CD8-positive, alpha-beta memory T cell (primary cell): ENCODE measurements around the gene HECW1. TPM values are rescaled to one million over a fixed set of nuclear protein-coding genes. Genes with fewer than 3 reads are reported as not detected.

ENCODE experiments used
- CTCF ChIA-PET: fragments of 350-600 bp; sonication (Branson Sonifier 250); formaldehyde crosslinking; loops from one replicate; lab custom pipeline; 2021; ENCODE audit warnings: antibody characterized with exemption; lab: Charles Lee
- POLR2A ChIA-PET: fragments of 350-600 bp; sonication (Branson Sonifier 250); formaldehyde crosslinking; loops from one replicate; lab custom pipeline; 2021; ENCODE audit warnings: antibody characterized with exemption; lab: Charles Lee
- DNase-seq, 5 donors: peaks; one replicate each; pipeline versions ENCODE4 v3.0.0 to v3.0.0-alpha.2; 2020 to 2022; ENCODE audit warnings: mixed read lengths in 1 of 5
- H3K27ac ChIP-seq: one replicate; pipeline ENCODE4 v1.7.0; 2013; ENCODE audit warnings: low read depth, mild to moderate bottlenecking, low read length, moderate library complexity
- H3K27me3 ChIP-seq: 2 replicates; pipeline ENCODE4 v1.7.0; 2013; ENCODE audit warnings: low read length, mild to moderate bottlenecking; ENCODE audit not compliant: insufficient read depth, poor library complexity, severe bottlenecking
- H3K36me3 ChIP-seq: 2 replicates; pipeline ENCODE4 v1.7.0; 2013; ENCODE audit warnings: mild to moderate bottlenecking, low read length, moderate library complexity; ENCODE audit not compliant: insufficient read depth
- H3K4me1 ChIP-seq: 2 replicates; pipeline ENCODE4 v1.7.0; 2013; ENCODE audit warnings: mild to moderate bottlenecking, low read length, moderate library complexity; ENCODE audit not compliant: insufficient read depth
- H3K4me3 ChIP-seq: 2 replicates; pipeline ENCODE4 v1.7.0; 2013; ENCODE audit warnings: mild to moderate bottlenecking, low read length
- H3K9me3 ChIP-seq: 2 replicates; pipeline ENCODE4 v1.7.0; 2013; ENCODE audit warnings: mild to moderate bottlenecking, low read length
- H3K27ac Mint-ChIP-seq, 8 donors: one replicate each; pipeline ENCODE4 v1.8.0; 2020 to 2021; ENCODE audit warnings: mixed read lengths in 8 of 8, mild to moderate bottlenecking in 6 of 8, inconsistent platforms in 3 of 8, moderate library complexity in 3 of 8
- H3K27me3 Mint-ChIP-seq, 2 donors: one replicate each; pipeline ENCODE4 v1.8.0; 2020 to 2021; ENCODE audit warnings: mixed read lengths in 2 of 2, mild to moderate bottlenecking in 1 of 2, moderate library complexity in 1 of 2
- H3K36me3 Mint-ChIP-seq, 3 donors: one replicate each; pipeline ENCODE4 v1.8.0; 2020 to 2021; ENCODE audit warnings: mixed read lengths in 3 of 3, inconsistent platforms in 1 of 3, mild to moderate bottlenecking in 1 of 3
- H3K4me1 Mint-ChIP-seq, 3 donors: one replicate each; pipeline ENCODE4 v1.8.0; 2020 to 2021; ENCODE audit warnings: mixed read lengths in 3 of 3, inconsistent platforms in 1 of 3, mild to moderate bottlenecking in 1 of 3
- H3K4me3 Mint-ChIP-seq, 7 donors: one replicate each; pipeline ENCODE4 v1.8.0; 2020 to 2021; ENCODE audit warnings: mixed read lengths in 7 of 7, mild to moderate bottlenecking in 6 of 7, moderate library complexity in 4 of 7, inconsistent platforms in 2 of 7
- H3K9me3 Mint-ChIP-seq, 5 donors: one replicate each; pipeline ENCODE4 v1.8.0; 2020 to 2022; ENCODE audit warnings: mixed read lengths in 5 of 5, mild to moderate bottlenecking in 3 of 5, moderate library complexity in 2 of 5, inconsistent platforms in 1 of 5
- polyA plus RNA-seq: library from polyadenylated mRNA; unstranded; fragments of 300-500 nt; fragmentation: Illumina TruSeq; gene quantifications from one replicate; pipeline ENCODE4 v1.2.3, GENCODE V29; 2021
- total RNA-seq, 2 experiments: library from RNA; stranded (reverse); gene quantifications; one replicate each; pipeline ENCODE4 v1.2.3, GENCODE V29; 2021

Gene HECW1
- total and polyA plus RNA-seq, 3 experiments from 2014 or later, result not detected

DNA sequence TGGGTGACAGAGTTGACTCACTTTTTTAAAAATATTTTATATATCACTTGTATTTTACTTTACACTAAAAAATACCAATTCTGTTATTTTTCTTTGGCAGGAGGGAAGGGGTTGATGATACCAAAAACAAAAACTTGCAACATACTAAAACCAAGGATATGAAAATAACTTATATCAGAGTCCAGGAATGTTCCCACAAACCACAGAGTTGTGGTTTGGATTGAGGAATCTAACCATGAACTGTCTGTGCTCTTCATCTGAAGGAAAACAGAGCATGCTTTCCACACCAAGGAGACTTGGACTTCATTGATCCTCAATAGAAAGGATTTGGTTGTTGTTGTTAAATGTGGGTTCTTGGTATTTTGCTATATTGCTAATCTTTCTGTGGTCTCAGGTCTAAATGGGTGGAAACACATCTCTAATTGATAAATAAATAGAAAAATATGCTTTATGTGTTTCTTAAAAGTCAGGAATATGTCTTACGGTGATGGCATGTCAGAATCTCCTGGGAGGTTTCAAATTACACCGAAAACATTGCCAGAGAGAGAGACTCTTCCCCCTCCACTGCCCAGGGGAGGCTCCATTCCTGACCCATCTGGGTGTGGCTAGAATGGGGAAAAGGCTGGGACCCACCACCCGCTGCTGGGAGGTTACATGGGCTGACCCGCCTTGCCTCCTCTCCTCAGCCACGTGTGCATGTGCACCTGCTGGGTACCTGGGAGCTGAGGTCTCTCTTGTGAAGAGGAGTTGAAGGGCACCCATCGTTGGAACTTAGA lies 423.6 kb downstream of the HECW1 start:
- Mint-ChIP-seq H3K27ac (no peak overlapping the region), H3K27me3 (peaks cover 0 to 6% of the 10 kb centered on the region in 2 donors), H3K36me3 (no peaks in the 10 kb centered on the region), H3K4me3 (no peak overlapping the region), H3K4me1 (no peaks in the 10 kb centered on the region), H3K9me3 (no peaks in the 10 kb centered on the region)
- H3K4me1 ChIP-seq, result no peaks in the 10 kb centered on the region
- DNase-seq, result no peak
- H3K27ac ChIP-seq, result no peak overlapping the region
- no peaks in the 10 kb centered on the region for H3K9me3 ChIP-seq
- ChIA-PET POLR2A (no interaction called here), CTCF (no interaction called here)
- no peaks in the 10 kb centered on the region for H3K27me3 ChIP-seq
- H3K4me3 ChIP-seq, result no peak overlapping the region
- H3K36me3 ChIP-seq, result no peaks in the 10 kb centered on the region

- H3K9me3 ChIP-seq, result no peaks in the 10 kb centered on the region
- H3K27ac ChIP-seq, result no peak overlapping the region
- Mint-ChIP-seq H3K4me3 (no peak overlapping the region), H3K4me1 (no peaks in the 10 kb centered on the region), H3K27me3 (peaks cover 0 to 6% of the 10 kb centered on the region in 2 donors), H3K36me3 (no peaks in the 10 kb centered on the region), H3K9me3 (no peaks in the 10 kb centered on the region), H3K27ac (no peak overlapping the region)
- ChIA-PET CTCF (interaction anchor here (1.2 kb wide), 1 partner anchor 46 kb away, joined by 3 read pairs; no protein-coding TSS in a partner anchor), POLR2A (no interaction called here)
- H3K4me1 ChIP-seq, result no peaks in the 10 kb centered on the region
- H3K36me3 ChIP-seq, result no peaks in the 10 kb centered on the region
- no peaks in the 10 kb centered on the region for H3K27me3 ChIP-seq
- no peak overlapping the region for H3K4me3 ChIP-seq
- DNase-seq, result no peak
These were observed 424.3 kb downstream of the HECW1 start for GRCh38 chr7:43536773-43537172.

DNA sequence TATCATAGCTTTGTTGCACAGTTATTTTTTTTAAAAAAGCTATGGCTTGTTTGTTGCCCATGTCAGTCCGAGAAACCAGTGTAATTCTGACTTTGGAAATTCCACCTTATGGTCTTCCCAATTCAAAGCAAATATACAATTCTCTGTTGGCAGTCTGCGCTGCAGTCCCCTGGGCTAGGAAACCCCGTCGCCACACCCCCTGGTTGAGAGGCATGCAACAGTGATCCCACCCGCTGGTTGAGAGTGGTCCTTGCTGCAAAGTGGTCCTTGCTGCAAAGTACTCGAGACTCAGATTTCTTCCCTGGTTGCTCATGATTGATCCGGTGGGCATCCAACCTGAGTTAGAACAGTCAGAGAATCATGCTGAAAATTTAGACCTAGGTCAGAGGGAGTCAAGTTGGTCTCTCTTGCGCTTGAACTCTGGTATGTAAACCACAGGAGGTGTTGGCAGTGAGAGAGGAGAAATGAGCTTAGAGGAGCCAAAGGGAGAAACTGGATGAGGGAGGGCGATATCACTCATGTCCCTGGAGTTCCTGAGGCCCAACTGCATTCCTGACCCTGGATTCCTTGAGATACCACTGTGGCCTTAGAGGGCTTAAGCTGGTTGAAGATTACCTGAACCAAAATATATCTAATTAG lies 425.4 kb downstream of the HECW1 start:
- H3K4me1 ChIP-seq, result no peaks in the 10 kb centered on the region
- no peak overlapping the region for H3K4me3 ChIP-seq
- Mint-ChIP-seq H3K36me3 (no peaks in the 10 kb centered on the region), H3K4me3 (no peak overlapping the region), H3K9me3 (no peaks in the 10 kb centered on the region), H3K27me3 (peaks cover 0 to 11% of the 10 kb centered on the region in 2 donors), H3K4me1 (no peaks in the 10 kb centered on the region), H3K27ac (no peak overlapping the region)
- ChIA-PET POLR2A (no interaction called here), CTCF (interaction anchor here (1.2 kb wide), 1 partner anchor 44 kb away, joined by 3 read pairs; no protein-coding TSS in a partner anchor)
- no peak for DNase-seq
- no peak overlapping the region for H3K27ac ChIP-seq
- H3K36me3 ChIP-seq, result no peaks in the 10 kb centered on the region
- H3K9me3 ChIP-seq, result no peaks in the 10 kb centered on the region
- H3K27me3 ChIP-seq, result no peaks in the 10 kb centered on the region

- ChIA-PET CTCF (no interaction called here), POLR2A (no interaction called here)
- H3K27ac ChIP-seq, result no peak overlapping the region
- no peak for DNase-seq
- H3K27ac Mint-ChIP-seq, result peak overlapping the region in 1 of 8 donors; percentile 38
- H3K4me3 ChIP-seq, result no peak overlapping the region
- no peaks in the 10 kb centered on the region for H3K36me3 Mint-ChIP-seq
- H3K9me3 Mint-ChIP-seq, result no peaks in the 10 kb centered on the region
- H3K4me3 Mint-ChIP-seq, result no peak overlapping the region
- H3K9me3 ChIP-seq, result no peaks in the 10 kb centered on the region
- peaks cover 0 to 11% of the 10 kb centered on the region in 2 donors for H3K27me3 Mint-ChIP-seq
- H3K4me1 Mint-ChIP-seq, result no peaks in the 10 kb centered on the region
- no peaks in the 10 kb centered on the region for H3K4me1 ChIP-seq
- H3K36me3 ChIP-seq, result no peaks in the 10 kb centered on the region
- no peaks in the 10 kb centered on the region for H3K27me3 ChIP-seq
These were observed 425.9 kb downstream of the HECW1 start for GRCh38 chr7:43538404-43538771.

DNA sequence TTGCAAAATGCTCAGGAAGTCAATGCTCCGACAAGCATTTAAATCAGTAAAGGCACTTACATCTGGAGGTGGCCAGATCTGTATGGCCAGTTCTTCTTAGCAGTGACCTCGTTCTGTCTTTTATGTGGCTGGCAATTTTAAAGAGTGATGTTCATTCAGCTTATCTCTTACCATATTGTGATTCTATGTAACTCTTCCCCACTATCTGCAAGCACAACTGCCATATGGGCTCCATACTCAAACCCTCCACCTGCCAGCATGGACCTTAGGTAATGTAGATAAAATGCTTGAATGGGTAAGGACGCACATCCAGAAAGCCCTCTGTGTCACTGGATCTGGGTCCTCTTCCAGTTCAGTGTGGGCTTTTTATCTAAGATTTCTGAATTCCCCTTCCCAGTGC lies 428.0 kb downstream of the HECW1 start:
- no peaks in the 10 kb centered on the region for H3K36me3 Mint-ChIP-seq
- no peak overlapping the region for H3K4me3 Mint-ChIP-seq
- Histone ChIP-seq H3K36me3 (no peaks in the 10 kb centered on the region), H3K4me3 (no peak overlapping the region), H3K4me1 (no peaks in the 10 kb centered on the region), H3K27ac (no peak overlapping the region), H3K27me3 (no peaks in the 10 kb centered on the region), H3K9me3 (no peaks in the 10 kb centered on the region)
- H3K27ac Mint-ChIP-seq, result no peak overlapping the region
- no peaks in the 10 kb centered on the region for H3K9me3 Mint-ChIP-seq
- POLR2A ChIA-PET, result no interaction called here
- H3K4me1 Mint-ChIP-seq, result no peaks in the 10 kb centered on the region
- H3K27me3 Mint-ChIP-seq, result peaks cover 0 to 25% of the 10 kb centered on the region in 2 donors
- CTCF ChIA-PET, result no interaction called here
- no peak for DNase-seq

- H3K4me3 Mint-ChIP-seq, result no peak overlapping the region
- no peak for DNase-seq
- CTCF ChIA-PET, result no interaction called here
These were observed 430.3 kb downstream of the HECW1 start for GRCh38 chr7:43542716-43543115.

GRCh38 chr7:43546231-43546630 lies 433.8 kb downstream of the HECW1 start:
- H3K9me3 Mint-ChIP-seq, result peaks cover 0 to 4% (median 0%) of the 10 kb centered on the region in 5 donors
- no peaks in the 10 kb centered on the region for H3K4me1 Mint-ChIP-seq
- no peaks in the 10 kb centered on the region for H3K36me3 Mint-ChIP-seq
- Histone ChIP-seq H3K27me3 (no peaks in the 10 kb centered on the region), H3K9me3 (no peaks in the 10 kb centered on the region), H3K4me3 (no peak overlapping the region), H3K27ac (no peak overlapping the region), H3K36me3 (no peaks in the 10 kb centered on the region), H3K4me1 (no peaks in the 10 kb centered on the region)
- DNase-seq, result no peak
- peaks cover 9 to 41% of the 10 kb centered on the region in 2 donors for H3K27me3 Mint-ChIP-seq
- ChIA-PET POLR2A (no interaction called here), CTCF (interaction anchor here (0.6 kb wide), 1 partner anchor 27 kb away, joined by 6 read pairs; no protein-coding TSS in a partner anchor)
- no peak overlapping the region for H3K27ac Mint-ChIP-seq
- no peak overlapping the region for H3K4me3 Mint-ChIP-seq

More at GRCh38 chr7:43542716-43543115, 430.3 kb downstream of the HECW1 start:
- H3K27me3 Mint-ChIP-seq, result peaks cover 5 to 36% of the 10 kb centered on the region in 2 donors
- H3K9me3 Mint-ChIP-seq, result peaks cover 0 to 4% (median 0%) of the 10 kb centered on the region in 5 donors
- no peaks in the 10 kb centered on the region for H3K4me1 Mint-ChIP-seq
- POLR2A ChIA-PET, result no interaction called here
- no peaks in the 10 kb centered on the region for H3K9me3 ChIP-seq
- H3K27ac ChIP-seq, result no peak overlapping the region
- H3K4me1 ChIP-seq, result no peaks in the 10 kb centered on the region
- H3K27ac Mint-ChIP-seq, result no peak overlapping the region
- no peaks in the 10 kb centered on the region for H3K27me3 ChIP-seq
- no peaks in the 10 kb centered on the region for H3K36me3 Mint-ChIP-seq
- no peaks in the 10 kb centered on the region for H3K36me3 ChIP-seq
- H3K4me3 ChIP-seq, result no peak overlapping the region

DNA sequence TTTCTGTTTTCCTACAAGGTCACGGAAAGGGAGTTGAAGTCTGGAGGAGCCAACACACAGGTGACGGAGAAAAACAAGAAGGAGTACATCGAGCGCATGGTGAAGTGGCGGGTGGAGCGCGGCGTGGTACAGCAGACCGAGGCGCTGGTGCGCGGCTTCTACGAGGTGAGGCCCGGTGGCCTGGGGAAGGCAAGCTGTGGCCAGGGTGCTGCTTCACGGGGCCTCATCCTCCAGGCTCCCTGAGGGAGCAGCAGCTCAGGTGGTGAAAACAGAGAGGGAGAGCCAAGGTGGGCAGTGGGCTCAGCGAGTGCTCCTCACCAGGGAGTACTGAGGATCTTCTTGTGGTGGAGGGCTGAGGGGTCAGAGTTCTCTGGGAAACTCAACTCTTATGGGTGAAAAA lies 438.0 kb downstream of the HECW1 start:
- POLR2A ChIA-PET, result no interaction called here
- peaks cover 15 to 35% of the 10 kb centered on the region in 2 donors for H3K27me3 Mint-ChIP-seq
- Histone ChIP-seq H3K27me3 (no peaks in the 10 kb centered on the region), H3K4me1 (peaks cover 22% of the 10 kb centered on the region), H3K36me3 (no peaks in the 10 kb centered on the region), H3K9me3 (no peaks in the 10 kb centered on the region), H3K27ac (no peak overlapping the region), H3K4me3 (no peak overlapping the region)
- H3K36me3 Mint-ChIP-seq, result peaks cover 0 to 1% (median 0%) of the 10 kb centered on the region in 3 donors
- H3K4me3 Mint-ChIP-seq, result no peak overlapping the region
- CTCF ChIA-PET, result no interaction called here
- H3K27ac Mint-ChIP-seq, result peak overlapping the region in 1 of 8 donors; percentile 37
- no peak for DNase-seq
- H3K9me3 Mint-ChIP-seq, result peaks cover 0 to 4% (median 0%) of the 10 kb centered on the region in 5 donors
- H3K4me1 Mint-ChIP-seq, result peaks cover 10 to 17% (median 15%) of the 10 kb centered on the region in 3 donors
